NCI-H748 (cell line): ENCODE measurements around the gene EVL.
"Not testable (repeated sequence)": the region's sequence is repeated elsewhere in the genome, so short reads cannot be mapped to it uniquely, and the experiment has no call there.

Source experiments
- DNase-seq: peaks from one replicate; lab custom pipeline; 2025; ENCODE audit not compliant: unreplicated experiment; lab: John Stamatoyannopoulos, UW

Gene EVL, protein sequence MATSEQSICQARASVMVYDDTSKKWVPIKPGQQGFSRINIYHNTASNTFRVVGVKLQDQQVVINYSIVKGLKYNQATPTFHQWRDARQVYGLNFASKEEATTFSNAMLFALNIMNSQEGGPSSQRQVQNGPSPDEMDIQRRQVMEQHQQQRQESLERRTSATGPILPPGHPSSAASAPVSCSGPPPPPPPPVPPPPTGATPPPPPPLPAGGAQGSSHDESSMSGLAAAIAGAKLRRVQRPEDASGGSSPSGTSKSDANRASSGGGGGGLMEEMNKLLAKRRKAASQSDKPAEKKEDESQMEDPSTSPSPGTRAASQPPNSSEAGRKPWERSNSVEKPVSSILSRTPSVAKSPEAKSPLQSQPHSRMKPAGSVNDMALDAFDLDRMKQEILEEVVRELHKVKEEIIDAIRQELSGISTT

DNA sequence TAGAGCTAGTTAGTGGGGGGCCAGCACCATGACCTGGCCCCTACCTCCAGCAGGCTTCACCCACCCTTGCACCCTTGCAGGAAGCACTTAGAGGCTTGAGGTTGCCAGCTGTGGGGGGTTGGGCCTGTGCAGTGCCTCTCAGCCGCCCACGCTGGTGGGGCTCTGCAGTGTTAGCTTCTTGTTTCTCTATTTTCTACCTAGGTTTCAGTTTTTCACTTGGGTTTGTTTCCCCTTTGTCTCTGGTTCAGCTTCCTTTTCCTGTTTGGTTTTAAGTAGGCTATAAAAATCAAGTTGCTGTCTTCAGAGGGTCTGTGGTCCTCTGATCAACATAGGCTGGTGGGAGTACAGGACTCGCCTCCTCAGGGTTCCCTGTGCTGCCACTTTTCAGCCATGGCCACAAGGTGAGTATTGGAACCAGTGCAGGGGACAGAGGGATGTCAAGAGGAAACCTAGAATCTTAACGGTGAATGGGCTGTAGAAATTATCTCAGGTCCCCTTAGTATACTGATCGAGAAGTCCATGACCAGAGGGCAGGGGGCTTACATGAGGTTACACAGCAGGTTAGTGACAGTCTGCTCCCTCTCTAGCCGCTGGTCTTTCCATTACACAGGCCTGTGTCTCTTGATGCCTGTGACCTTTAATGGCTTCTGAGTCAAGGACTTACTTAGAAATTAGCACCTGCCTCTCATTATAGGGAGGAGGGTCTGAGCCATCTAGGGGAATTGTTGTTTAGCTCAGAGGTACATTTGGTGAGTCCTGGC lies at the start of gene EVL:
EVL (plus strand) TSS at position 312 of the 761 bp plus-strand sequence; CDS start at position 391, 79 bp downstream.
- DNase-seq, result peak; percentile 49

DNA sequence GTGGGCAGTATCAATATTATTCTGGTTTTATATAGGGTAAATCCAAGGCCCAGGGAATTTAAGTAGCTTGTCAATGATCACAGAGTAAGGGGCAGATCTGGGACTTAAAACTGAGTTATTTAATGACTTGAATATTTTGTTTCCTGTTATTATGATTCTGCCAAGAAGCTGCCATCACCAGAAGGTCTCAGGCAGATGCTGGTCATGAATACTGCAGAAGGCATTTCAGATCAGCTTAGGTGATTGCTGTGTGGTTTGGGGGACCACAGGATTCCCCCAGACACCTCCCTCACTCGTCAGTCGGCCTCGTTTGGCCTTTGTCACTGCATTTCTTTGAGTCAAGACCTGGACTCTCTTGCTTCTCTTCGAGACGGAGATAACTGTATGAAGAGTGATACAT lies 47.7 kb upstream of the EVL start:
- DNase-seq, result no peak

DNA sequence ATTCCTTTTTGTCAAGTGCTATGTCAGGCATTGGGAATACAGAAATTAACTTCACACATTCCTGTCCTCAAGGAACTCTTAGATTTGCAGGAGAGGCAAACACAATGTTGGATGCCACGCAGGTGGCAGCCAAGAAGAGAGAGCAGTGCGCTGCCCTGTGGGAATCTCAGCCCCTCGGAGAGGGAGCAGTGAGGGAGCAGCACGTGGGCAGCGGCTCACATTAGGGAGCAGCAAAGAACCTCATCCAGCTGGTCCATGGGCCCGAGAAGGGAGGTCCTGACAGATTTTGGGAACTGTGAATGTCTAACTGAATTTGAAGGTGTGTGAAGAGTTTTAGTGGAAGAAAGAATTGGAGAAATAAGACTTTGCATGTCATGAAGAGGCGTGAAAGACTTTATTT lies 47.2 kb upstream of the EVL start:
- no peak for DNase-seq

DNA sequence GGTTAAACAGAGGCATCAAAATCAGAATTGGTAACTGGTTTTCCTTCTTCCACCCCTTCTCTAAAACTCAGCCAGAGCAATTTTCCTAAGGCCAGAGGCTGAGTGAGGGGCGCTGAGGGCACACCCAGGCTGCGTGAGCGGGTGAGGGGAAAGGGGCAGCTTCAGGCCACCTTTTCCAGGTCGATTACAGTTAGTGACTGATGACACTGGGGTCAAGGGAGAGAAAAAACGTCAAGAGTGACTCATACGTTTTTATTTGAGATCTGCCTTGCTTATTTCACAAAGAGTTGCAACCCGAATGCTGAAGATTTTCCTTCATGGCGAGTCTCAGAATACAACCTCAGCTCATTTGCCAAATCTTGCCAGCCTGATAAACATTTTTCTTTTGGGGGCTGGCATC lies 46.7 kb upstream of the EVL start:
- DNase-seq, result no peak

DNA sequence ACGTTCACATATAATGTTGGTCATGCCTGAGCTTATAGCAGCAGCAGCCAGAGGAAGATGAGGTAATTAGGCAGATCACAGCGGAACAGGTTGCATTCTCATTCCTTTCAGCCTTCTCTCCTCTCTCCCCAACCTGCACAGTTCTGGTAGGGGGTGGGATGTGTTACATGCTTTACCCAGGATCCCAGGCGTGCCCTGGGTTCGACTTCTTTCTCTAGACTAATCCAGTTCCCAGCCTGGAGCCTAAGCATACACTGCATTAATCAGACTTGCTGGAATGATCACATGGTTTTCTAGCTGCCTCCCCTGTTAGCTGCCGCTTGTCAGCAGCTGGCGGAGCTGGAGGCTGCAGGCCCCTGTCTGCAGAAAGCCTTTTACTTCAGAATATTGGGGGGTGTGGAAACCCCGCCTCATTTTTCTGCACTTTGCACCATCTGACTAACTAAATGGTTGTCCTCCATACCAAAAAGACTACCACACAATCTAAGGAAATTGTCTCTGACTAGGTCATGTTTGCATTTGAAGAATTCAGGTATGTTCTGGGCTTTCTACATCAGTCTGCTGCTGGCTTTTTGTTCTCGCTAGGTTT lies 46.0 kb upstream of the EVL start:
- DNase-seq, result no peak

DNA sequence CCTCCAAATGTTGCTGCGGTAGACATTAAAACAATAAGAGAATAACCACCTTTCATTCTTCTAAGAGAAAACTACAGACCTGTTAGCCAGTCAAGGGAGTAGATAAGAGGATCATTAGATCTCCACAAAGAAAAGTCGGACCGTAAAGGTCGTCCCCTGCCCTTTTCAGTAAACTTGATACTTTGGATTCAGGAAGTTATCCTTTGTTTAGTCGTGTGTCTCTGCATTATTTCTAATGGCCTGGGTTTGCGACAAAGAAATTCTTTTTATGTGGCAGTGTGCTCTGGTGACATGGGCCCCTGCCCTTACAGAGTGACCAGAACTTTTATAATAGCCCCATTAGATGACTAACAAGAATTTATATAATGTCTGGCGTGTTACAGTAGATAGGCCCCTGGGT lies 44.6 kb upstream of the EVL start:
- no peak for DNase-seq

DNA sequence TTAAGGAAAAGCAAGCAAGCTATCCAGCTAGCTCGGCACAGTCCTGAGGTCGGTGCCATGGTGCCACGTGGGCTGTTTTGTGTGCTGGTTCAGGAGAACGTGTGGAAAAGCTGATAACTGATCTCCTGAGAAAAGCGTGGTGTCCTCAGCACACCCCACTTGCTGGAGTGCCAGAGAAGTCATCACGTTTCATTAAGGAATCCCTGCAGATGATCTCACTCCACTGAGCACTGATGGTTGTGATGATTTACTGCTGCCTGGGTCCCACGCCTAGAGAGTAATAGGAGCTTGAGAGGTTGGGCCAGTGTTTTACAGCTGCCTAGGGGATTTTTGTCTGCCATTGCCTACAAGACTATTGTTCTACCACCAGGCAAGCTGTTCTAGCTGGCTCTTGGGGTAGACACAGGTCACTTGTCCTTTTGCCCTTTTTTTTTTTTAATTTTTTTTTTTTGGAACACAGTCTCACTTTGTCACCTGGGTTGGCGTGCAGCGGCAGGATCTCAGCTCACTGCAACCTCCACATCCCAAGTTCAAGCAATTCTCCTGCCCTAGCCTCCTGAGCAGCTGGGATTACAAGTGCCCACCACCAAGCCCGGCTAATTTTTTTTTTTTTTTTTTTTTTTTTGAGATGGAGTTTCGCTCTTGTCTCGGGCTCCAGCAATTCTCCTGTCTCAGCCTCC lies 42.3 kb upstream of the EVL start:
- no peak for DNase-seq

DNA sequence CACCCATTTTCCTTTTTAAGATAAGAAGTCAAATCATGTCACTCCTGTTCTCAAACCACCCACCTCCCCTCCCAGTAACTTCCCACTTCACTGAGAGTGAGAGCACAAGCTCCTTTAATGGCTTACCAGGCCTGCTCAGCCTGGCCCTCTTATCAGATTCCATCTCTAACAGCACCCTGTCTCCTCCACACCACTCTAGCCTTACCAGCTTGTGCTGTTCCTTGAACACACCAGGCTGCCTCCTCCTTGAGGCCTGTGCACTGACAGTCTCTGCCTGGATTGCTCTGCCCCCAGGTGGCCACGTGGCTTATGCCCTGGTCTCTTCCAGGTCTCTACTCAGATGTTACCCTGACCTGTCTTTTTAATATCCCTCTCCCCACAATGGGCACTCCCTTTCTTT lies 40.1 kb upstream of the EVL start:
- DNase-seq, result no peak

DNA sequence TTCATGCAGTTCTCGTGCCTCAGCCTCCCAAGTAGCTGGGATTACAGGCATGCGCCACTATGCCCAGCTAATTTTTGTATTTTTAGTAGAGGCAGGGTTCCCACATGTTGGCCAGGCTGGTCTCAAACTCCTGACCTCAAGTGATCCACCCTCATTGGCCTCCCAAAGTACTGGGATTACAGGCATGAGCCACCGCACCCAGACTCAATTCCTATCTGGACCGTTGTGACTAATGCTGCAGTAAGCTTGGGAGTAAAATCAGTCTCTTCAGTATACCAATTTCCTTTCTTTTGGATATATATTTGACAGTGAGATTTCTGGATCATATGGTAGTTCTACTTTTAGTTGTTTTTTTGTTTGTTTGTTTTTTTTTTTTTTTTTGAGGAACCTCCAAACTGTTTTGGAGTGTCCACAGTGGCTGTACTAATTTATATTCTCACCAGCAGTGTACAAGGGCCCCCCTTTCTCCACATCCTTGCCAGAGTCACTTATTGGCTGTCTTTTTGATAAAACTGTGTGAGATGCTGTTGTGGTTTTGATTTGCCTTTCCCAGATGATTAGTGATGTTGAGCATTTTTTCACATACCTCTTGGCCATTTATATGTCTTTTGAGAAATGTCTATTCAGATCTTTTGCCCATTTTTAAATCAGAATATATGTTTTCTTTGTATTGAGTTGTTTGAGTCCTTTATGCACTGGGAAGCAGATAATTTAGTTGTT lies 37.3 kb upstream of the EVL start:
- no peak for DNase-seq

DNA sequence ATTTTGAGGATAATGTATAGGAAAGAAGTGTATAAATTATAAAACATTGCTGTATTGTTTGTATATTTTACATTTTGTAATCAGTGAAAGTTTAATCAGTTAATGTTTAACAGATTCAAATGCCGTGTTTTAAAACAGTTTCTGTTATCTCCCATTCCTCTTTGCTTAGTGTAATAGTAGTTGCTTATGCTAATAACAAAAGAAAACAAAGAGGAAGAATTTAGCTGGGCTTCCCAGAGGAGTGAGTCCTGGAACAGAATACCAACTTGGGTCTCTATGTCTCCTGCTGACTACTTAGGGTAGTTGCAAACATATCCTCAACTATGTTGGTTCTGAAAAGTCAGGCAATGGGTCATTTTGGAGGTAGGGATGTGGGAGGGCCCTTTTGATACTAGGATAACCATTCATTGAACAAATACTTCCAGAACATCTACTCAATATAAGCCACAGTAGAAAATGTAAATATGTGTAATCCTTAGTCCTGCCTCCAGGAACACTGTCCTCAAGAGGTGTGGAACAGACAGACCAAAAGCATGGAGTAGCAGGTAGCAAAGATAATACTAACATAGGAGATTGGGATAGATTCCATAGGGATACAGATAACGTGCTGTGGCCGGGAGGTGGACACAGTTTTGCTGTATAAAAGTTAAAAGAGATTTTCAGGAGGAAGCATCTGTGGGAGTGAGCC lies 36.1 kb upstream of the EVL start:
- no peak for DNase-seq

DNA sequence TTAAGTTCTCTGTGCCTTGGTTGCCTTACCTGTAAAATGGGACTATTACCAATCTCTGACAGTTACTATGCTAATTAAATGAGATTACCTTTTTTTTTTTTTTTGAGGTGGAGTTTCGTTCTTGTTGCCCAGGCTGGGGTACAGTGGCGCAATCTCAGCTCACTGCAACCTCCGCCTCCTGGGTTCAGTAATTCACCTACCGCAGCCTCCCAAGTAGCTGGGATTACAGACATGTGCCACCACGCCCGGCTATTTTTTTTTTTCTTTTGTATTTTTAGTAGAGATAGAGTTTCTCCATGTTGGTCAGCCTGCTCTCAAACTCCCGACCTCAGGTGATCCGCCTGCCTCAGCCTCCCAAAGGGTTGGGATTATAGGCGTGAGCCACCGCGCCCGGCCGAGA lies 35.2 kb upstream of the EVL start:
- not testable (repeated sequence) for DNase-seq

DNA sequence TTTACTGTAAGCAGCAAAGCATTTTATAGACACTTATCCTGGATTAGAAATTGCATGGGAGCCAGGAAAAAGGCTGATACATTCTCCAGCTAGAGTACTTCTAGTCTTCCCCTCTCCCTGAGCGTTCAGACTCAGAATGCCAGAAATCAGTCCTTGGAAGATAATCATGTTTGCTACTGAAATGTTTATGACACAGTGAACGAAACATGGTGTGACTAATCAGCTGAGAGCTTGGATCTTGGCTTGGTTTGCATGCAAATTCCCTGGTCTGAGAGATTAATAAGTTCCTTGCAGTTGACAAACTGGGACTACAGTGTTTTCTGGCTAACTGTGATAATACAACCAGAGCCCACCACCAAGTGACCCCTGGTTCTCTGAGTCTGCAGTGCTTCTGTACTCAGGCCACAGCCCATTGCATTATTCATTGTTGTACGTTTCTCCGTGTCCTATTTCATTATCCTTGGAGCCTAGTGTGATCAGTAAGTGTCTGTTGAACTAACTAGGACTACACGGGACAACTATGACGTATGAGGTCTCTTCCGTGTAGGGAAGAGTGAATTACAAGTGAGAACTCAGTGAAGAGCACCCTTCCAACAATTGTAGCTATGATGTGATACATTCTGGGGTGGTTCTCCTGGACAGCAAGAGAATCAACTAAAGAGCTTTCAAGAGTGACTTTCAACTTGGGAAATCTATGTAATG lies 34.6 kb upstream of the EVL start:
- DNase-seq, result no peak

DNA sequence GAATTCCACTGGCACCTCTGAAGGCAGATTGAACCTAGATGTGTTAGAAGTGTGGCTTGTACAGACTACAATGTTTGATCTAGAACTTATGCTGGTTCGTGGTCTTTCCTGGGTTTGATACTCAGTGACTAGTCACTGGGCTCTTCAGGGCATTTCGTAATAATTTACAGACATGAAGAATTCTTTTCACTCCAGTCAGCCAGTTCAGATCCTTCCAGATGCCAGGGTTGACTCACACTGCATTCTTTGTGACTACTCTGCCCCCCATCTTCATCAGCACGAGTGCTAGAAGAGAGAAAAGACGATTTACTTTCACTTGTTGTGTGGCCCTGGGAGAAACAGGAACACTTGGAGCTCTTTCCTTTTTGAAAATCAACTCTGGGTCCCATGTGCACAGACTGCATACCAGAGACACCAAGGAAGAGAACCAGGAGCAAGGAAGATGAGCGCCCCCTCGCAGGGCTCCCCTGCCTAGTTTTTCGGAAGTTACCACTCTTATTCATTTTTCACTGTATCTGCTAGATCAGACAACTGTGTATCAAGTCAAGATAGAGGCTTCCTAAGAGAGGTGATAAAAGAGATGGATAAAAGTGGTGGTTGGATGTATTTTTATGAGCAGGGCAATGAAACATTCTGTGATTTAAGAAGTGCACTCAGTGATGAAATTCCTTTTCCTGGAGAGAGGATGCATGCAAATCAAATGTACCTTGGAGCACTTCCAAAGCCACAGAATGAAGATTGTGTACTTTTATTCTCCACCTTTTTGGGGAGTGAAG lies 33.5 kb upstream of the EVL start:
- no peak for DNase-seq

DNA sequence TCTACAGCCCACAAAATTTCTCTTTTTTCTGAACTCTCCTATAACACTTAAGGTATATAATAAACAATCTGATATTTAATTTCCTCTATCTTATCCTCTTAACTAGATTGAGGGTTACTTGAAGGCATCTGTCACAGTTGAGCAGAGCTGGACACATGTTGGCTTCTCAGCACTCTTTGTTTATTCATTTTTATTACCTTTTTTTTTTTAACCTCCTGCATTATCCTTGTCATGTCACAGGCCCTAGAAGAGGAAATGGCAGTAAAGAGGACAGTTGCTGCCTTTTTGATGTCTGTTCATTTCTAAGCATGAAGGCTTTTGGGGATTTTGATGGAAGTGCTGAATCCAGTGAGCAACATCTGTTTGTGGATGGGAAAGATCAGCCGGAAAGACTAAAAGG lies 32.5 kb upstream of the EVL start:
- no peak for DNase-seq

DNA sequence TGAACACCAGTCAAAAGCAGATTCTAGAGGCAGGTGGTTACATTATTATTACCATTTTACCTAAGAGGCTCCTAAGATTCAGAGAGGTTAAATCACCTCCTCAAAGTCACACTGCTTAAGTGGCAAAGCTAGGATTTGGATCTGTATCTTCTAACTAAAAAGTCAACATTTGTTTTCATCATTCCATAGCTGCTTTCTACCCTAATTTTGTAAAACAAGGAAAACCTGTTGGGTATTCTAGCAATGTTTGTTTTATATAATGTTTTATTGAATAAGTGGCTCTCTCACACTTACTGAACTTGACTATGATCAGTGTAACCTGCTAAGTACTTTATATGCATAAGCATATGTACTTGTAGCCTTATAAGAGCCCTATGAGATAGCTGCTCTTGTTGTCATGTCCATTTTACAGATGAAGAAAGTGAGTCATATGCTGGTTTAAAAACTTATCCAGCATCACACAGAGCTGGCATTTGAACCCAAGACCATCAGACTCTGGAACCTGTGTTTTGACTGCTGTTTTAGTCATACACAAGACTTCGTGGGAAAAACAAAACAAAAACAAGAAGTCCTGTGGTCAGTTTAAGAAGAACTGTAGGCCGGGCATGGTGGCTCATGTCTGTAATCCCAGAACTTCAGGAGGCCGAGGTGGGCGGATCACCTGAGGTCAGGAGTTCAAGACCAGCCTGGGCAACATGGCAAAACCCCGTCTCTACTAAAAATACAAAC lies 31.7 kb upstream of the EVL start:
- DNase-seq, result no peak

DNA sequence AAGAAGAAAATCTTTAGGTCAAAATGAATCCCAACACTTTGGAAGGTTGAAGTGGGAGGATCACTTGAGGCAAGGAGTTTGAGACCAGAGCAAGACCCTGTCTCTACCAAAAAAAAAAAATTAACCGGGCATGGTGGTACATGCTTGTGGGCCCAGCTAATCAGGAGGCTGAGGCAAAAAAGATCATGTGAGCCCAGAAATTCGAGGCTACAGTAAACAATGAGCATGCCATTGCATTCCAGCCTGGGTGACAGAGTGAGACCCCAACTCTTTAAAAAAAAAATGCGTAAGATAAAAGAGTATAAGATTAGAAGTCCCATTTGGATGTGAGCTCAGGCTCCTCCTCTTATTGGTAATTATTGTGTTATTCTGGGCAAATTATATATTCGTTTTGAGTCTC lies 30.8 kb upstream of the EVL start:
- no peak for DNase-seq

DNA sequence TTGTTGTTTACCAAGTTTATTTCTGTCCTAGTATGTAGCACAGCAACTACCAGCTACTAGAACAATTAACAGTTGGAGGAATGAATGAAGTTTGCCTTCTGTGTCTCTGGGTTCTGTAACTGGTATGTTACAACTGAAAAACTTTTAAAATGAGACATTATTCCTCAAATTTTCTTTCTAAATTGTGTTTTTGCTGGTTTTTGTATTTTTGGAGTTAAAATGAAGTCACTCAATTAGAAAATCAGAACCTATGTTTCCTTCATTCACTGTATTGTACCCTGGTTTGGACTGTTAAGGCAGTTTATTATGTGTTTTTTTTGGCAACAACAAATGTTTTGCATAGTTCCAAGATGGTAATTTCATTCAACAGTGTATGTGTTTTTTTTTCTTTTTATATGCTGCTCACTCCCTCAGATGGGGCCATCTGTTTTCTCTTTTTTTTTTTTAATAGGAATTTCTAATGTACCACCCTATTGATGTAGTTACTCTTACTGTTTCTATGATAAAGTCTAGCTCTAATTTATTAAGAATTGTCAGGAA lies 30.2 kb upstream of the EVL start:
- DNase-seq, result no peak

DNA sequence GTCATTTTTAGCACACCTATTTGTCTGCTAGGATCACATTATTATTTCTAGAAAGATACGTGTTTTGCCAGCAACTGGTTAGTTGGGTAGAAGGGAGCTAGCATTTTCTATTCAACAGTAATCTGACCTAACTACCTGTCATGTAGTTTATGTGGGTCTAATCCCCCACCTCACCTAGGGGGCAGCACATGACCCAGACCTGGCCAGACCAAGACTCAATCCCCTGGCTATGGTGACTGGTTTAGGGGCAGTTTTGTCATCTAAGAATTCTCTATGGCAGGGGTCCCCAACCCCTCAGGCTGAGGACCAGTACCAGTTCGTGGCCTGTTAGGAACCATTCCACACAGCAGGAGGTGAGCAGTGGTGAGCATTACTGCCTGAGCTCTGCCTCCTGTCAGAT lies 29.5 kb upstream of the EVL start:
- no peak for DNase-seq
